Left ventricle myocardium superior (tissue), 1 donor: ENCODE data around the gene BRD3OS. TPM values are rescaled to one million over a fixed set of nuclear protein-coding genes. Genes with fewer than 3 reads are reported as not detected.

Experiments used
- ATAC-seq: fragments of 200-7000 bp; cut with Tn5 transposase; one replicate; pipeline ENCODE4 v1.9.1; 2020; ENCODE audit warnings: mild to moderate bottlenecking, moderate library complexity
- DNase-seq: peaks from one replicate; pipeline ENCODE4 v3.0.0-alpha.2; 2020
- intact Hi-C: fragments of 100-400 bp; cut with micrococcal nuclease; formaldehyde crosslinking; loops from one replicate; pipeline ENCODE4 v1.11.0; 2022
- total RNA-seq: library from RNA; stranded (reverse); fragmentation: NEBNext Ultra II Directional; extraction: Animal tissue kit (Norgen Biotek cat#: 25700); gene quantifications from one replicate; pipeline ENCODE4 v1.2.1, GENCODE V29; 2021
- donor health status: DM: no; HTN: yes; CAD: no; lungs with severe emphysema.

BRD3OS gene
- total RNA-seq, 1 donor from 2014 or later, result 4.7 TPM

DNA sequence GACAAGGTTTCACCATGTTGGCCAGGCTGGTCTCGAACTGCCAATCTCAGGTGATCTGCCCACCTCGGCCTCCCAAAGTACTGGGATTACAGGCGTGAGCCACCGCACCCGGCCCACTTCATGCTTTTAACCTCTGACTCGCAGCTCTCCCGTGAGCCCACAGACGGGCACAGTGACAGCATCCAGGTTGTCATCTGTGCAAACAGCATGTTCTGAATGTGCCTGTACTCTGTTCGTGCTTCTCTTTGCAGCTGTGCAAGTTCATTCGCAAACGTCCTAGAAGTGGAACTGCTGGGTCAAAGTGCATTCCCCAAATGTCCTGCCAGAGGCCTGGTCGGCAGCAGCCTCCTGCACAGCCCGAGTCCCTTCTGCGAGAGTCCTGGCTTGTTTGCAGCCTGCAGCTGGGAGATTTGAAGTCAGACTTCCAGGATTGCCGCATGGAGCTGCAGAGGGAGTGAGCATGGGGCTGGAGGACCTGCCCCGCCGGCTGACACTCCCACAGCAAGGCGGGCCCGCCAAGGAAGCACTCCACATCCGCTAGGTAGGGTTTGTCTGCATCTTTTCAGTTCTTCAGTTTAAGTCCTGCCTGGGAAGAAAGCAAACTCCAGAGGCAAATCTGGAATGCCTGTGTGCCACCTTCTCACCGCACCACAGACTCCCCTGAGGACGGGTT lies 3.4 kb downstream of the BRD3OS start:
- DNase-seq (no peak), ATAC-seq (no peak)
- intact Hi-C loops, result no loop called here

DNA sequence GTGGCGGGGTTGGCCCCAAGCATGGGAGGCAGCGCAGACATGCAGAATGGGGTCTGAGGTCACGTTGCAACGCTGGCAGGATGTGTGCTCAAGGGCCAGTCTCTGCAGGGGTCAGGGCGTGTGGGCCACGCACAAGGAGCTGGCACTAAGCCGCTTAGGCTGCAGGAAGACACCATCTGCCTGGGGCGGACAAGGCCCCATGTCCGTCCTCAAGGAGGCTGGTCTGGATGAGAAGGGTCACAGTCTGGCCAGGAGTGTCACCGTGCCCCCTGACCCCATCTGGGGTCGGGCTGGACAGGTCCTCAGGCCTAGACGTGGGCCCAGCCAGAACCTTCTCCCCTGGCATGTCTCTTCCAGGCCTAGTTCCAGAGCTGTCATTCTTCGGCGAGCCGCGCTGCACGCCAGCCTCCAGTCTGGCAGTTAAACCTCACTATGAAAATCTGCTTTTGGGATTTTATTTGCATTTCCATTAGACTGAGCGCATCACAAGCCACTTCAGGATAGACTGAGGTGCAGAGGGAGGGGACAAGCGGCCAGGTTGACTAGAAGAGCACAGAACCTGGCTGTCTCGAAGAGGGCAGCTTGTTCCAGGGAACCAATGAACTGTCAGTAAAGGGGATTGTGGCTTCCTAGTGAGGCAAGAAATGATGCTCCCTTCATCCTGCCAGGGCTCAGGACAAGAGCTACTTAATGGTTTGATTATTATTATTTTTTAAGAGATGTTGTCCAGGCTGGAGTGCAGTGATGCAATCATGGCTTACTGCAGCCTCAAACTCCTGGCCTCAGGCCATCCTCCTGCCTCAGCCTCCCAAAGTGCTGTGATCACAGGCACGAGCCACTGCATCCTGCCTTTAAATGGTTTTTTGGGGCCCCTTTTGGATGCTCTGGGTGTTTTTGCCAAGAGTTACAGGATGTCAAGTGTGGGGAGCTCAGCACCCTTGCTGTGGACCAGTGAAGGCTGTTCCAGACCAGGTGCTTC lies 4.3 kb downstream of the BRD3OS start:
- no peak for DNase-seq
- intact Hi-C loops, result no loop called here
- no peak for ATAC-seq

GRCh38 chr9:134030821-134031470 lies 5.7 kb downstream of the BRD3OS start:
- intact Hi-C loops, result no loop called here
- ATAC-seq (no peak), DNase-seq (no peak)

- ATAC-seq, result no peak
- intact Hi-C loops, result no loop called here
- DNase-seq, result no peak
Measured at GRCh38 chr9:134031783-134032182, 6.5 kb downstream of the BRD3OS start.

DNA sequence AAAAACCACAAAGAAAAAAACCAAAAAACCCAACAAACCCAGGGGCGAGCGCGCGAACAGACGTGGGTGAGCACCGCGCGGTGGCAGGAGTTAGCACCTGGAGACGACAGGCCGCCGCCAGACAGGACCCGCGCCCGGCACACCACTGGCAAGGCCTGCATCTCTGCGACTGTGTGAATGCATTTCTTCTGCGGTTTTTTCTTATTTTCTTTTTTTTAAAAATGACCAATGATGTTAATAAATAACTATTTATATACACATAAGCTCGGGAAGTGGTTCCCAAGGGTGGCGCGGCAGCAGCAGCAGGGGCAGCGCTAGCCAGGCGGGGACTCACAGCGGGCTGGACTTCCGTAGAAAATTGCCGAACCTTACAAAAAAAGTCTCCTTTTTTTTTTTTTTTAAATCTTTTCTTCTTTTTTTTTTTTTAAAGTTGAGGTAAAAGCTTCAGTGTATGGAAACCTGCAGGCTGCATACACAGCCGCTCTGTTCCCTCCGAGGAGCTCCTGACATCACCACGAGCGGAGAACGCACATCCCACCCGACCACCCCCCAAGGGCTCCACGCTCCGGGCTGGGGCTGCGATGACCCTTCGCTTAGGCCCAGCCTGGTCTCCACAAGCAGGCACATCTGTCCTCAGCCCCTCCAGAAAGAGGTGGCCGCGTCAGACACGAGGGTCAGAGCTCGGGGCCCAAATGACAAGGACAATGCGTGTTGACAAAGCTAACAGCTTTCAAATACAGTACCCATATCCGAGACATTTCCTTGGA lies 7.4 kb downstream of the BRD3OS start:
- ATAC-seq (no peak), DNase-seq (no peak)
- intact Hi-C loops, result no loop called here

DNA sequence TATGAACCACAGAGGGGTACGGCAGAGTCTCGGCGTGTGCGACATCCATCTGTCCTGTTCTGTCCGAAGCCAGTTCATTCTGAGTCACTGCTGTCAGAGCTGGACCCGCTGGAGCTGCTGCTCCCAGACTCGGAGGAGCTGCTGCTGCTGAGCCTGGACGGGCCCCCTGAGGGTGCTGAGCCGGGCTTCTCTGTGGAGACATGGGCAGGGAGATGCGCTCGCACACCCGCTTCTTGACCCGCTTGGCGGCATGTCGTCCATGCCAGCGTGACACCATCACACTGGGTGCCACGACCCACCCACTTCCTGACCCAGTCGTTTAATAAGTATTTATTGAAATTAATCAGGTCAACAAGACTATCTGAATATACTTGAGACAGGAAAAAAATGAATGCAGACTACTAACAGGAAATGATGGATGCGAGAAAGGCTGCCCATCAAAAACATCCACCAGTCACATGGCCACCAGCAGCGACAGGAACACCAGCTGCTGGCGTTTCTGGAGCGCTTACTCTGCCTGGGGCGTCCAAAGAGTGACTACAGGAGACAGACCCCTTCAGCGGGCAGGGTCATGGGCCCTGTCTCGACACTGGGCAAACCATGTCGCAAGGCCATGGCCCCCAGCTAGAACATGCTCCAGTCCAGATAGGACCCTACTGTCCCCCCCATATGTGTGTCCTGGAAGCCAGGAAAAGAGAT lies 8.4 kb downstream of the BRD3OS start:
- ATAC-seq (no peak), DNase-seq (no peak)
- intact Hi-C loops, result no loop called here

GRCh38 chr9:134034215-134035040 lies 9.1 kb downstream of the BRD3OS start:
- DNase-seq, result no peak
- ATAC-seq, result no peak
- intact Hi-C loops, result no loop called here

DNA sequence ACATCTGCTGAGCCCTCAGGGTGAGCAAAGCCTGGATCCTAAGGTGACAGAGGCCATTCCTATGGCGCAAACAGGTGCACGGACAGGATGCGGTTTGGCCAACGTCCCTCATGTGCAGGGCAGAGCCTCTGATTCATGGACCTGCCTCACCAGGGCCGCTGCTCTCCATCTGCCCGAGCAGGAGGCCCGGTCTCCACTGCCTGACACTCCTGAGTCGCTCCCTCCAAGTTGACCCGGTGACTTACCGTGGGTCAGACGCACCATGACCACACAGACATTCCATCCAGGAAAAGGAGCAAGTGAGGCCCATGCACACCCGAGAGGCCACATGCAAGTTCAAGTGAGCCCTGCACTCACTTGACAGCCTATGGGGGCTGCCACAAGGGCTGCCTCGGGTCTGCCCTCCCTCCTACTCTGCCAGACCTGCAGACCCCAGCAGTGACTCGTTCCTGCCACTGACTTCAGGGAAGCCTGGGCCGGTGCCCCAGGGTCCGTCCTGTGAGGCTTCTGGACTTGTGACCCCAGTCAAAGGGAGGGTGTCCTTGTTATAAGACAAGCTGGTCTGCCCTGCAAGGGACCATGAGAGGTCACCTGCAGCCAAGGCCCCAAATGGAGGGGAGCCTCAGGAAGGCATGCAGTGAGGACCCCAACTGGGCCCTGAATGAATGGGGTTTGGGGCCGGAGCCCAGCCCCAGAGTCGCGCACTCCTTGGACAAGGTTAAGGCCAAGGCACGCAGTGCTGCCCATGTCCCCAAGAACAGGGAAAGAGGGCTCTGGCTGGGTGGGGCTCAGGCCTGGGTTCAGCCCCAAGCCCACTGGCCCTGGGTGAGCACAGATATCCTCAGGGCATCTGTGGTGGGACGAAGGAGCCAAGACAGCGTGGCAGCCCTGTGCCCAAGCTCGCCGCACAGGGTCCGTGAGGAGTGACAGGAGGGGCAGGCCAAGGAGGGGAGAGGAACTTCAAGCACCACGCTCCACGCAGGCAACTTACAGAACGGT lies 10.1 kb downstream of the BRD3OS start:
- intact Hi-C loops, result no loop called here
- ATAC-seq, result no peak
- peak; percentile 19 for DNase-seq

GRCh38 chr9:134036130-134036529 lies 10.8 kb downstream of the BRD3OS start:
- no peak for DNase-seq
- no peak for ATAC-seq
- intact Hi-C loops, result no loop called here

GRCh38 chr9:134037641-134038040 lies 12.4 kb downstream of the BRD3OS start:
- no peak for ATAC-seq
- intact Hi-C loops, result no loop called here
- DNase-seq, result no peak

- ATAC-seq (no peak), DNase-seq (peak; percentile 19)
- intact Hi-C loops, result no loop called here
Measured at GRCh38 chr9:134039386-134040175, 14.3 kb downstream of the BRD3OS start.

DNA sequence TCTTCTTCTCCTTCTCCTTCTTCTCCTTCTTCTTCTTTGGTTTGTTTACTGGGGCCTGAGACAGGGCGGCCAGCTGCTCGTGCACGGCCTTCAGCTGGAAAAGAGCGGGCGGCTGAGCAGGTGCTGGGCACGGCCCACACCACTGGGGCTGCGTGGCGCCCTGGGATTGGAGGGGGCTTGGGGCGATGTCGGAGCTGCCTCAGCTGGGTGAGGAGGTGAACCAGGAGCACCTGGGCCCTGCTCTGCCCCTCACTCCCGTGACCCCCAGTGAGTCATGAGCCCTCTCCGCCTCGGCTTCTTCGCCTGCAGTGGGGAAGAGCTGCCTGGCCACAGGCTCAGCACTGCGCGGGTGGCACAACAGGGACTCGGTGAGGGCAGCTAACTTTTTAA lies 14.9 kb downstream of the BRD3OS start:
- no peak for ATAC-seq
- intact Hi-C loops, result no loop called here
- DNase-seq, result peak; percentile 13

- DNase-seq, result peak; percentile 28
- ATAC-seq, result peak; percentile 31
- intact Hi-C loops, result no loop called here
Measured at GRCh38 chr9:134040781-134041648, 15.7 kb downstream of the BRD3OS start.

GRCh38 chr9:134041649-134041962 lies 16.3 kb downstream of the BRD3OS start:
- peak; percentile 16 for DNase-seq
- intact Hi-C loops, result no loop called here

DNA sequence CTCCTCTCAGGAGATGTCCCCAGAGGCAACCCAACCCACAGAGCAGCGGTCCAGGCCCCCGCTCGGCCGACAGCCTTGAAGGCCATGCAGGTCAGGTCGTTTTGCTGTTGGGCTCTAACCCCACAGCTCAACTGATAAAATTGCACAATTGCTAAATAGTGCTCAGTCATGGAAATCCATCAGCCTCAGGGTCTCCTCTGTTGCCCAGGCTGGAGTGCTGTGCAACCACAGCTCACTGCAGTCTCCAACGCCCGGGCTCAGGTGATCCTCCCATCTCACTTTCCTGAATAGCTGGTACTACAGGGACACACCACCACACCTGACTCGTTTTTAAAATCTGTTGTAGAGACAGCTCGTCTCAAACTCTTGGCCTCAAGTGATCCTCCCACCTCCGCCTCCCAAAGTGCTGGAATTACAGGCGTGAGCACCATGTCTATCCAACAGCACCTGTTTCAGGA lies 18.3 kb downstream of the BRD3OS start:
- ATAC-seq, result no peak
- DNase-seq, result peak; percentile 15
- intact Hi-C loops, result no loop called here

More at GRCh38 chr9:134041649-134041962, 16.3 kb downstream of the BRD3OS start:
- ATAC-seq, result no peak
